HepG2 (cell line): ENCODE data around the gene NEK8. TPM values are rescaled to one million over a fixed set of nuclear protein-coding genes. Genes with fewer than 3 reads are reported as not detected.

ENCODE experiments used
- ETV5 ChIP-seq: IDR thresholded peaks from 2 replicates; pipeline ENCODE4 v1.6.1; 2018; ENCODE audit warnings: missing biosample characterization, missing genetic modification reagents, inconsistent platforms, borderline replicate concordance
- GFI1 ChIP-seq: sonication (generic); formaldehyde crosslinking; IDR thresholded peaks from 2 replicates; pipeline ENCODE4 v1.5.0; 2020; ENCODE audit warnings: missing genetic modification reagents, mild to moderate bottlenecking, borderline replicate concordance
- GPN1 ChIP-seq: sonication (generic); formaldehyde crosslinking; IDR thresholded peaks from 2 replicates; pipeline ENCODE4 v1.5.1; 2020; ENCODE audit warnings: missing genetic modification reagents, borderline replicate concordance
- HDAC1 ChIP-seq: sonication (generic); formaldehyde crosslinking; IDR thresholded peaks from 2 replicates; pipeline ENCODE4 v1.5.1; 2020; ENCODE audit warnings: mild to moderate bottlenecking, missing genetic modification reagents
- NR3C1 ChIP-seq: sonication (generic); formaldehyde crosslinking; IDR thresholded peaks from 2 replicates; pipeline ENCODE4 v1.4.0; 2020; ENCODE audit warnings: missing genetic modification reagents
- RARA ChIP-seq: IDR thresholded peaks from 2 replicates; pipeline ENCODE4 v1.6.1; 2016; ENCODE audit warnings: missing genetic modification reagents, missing compliant biosample characterization
- TARDBP ChIP-seq: sonication (generic); formaldehyde crosslinking; IDR thresholded peaks from 2 replicates; pipeline ENCODE4 v1.8.0; 2022; ENCODE audit warnings: mild to moderate bottlenecking, missing genetic modification reagents
- ZBTB20 ChIP-seq: sonication (generic); formaldehyde crosslinking; IDR thresholded peaks from 2 replicates; pipeline ENCODE4 v1.8.1; 2023; ENCODE audit warnings: missing genetic modification reagents, low read depth, mild to moderate bottlenecking, borderline replicate concordance
- ZKSCAN1 ChIP-seq: fragments of 150-350 bp; IDR thresholded peaks from 2 replicates; pipeline ENCODE4 v1.6.1; 2014; ENCODE audit warnings: low read length
- ZNF264 ChIP-seq: sonication (generic); formaldehyde crosslinking; IDR thresholded peaks from 2 replicates; pipeline ENCODE4 v1.4.0; 2020; ENCODE audit warnings: missing genetic modification reagents
- ZNF703 ChIP-seq: sonication (generic); formaldehyde crosslinking; IDR thresholded peaks from 2 replicates; pipeline ENCODE4 v1.5.1; 2020; ENCODE audit warnings: missing genetic modification reagents, mild to moderate bottlenecking, moderate library complexity, borderline replicate concordance
- ZNF772 ChIP-seq: sonication (generic); formaldehyde crosslinking; IDR thresholded peaks from 2 replicates; pipeline ENCODE4 v1.5.0; 2020; ENCODE audit warnings: mild to moderate bottlenecking, missing genetic modification reagents
- ZNF782 ChIP-seq: sonication (generic); formaldehyde crosslinking; IDR thresholded peaks from 2 replicates; pipeline ENCODE4 v1.4.0; 2020; ENCODE audit warnings: missing genetic modification reagents, mild to moderate bottlenecking, borderline replicate concordance
- polyA plus RNA-seq, 8 experiments: library from polyadenylated mRNA; depleted of rRNA in 3 of 8; stranded (reverse) in 7 of 8; unstranded in 1 of 8; fragments of >200 nt; fragmentation: Illumina TruSeq in 4 of 8; extraction: Trizol in 4 of 8; gene quantifications; 2 replicates each; pipeline versions ENCODE4 v1.2.1 to v1.2.3, GENCODE V29; 2011 to 2016; ENCODE audit warnings: low read depth in 4 of 8, missing spikeins in 1 of 8, mixed read lengths in 1 of 8; ENCODE audit not compliant: insufficient read depth in 1 of 8
- total RNA-seq, 5 experiments: library from RNA; depleted of rRNA; stranded (reverse); fragments of >200 nt; fragmentation: Illumina TruSeq; extraction: Trizol; gene quantifications; 2 replicates each; pipeline ENCODE4 v1.2.3, GENCODE V29; 2016; ENCODE audit warnings: low read depth in 1 of 5
- TF ChIP-seq, protein P1 (sequence below): sonication (generic); formaldehyde crosslinking; IDR thresholded peaks from 2 replicates; pipeline ENCODE4 v1.5.0; 2020; ENCODE audit warnings: missing genetic modification reagents
- TF ChIP-seq, protein P2 (sequence below): sonication (generic); formaldehyde crosslinking; IDR thresholded peaks from 2 replicates; pipeline ENCODE4 v1.5.0; 2020; ENCODE audit warnings: missing genetic modification reagents, mild to moderate bottlenecking, borderline replicate concordance
- TF ChIP-seq, protein P3 (sequence below): sonication (generic); formaldehyde crosslinking; IDR thresholded peaks from 2 replicates; pipeline ENCODE4 v1.9.0; 2021; ENCODE audit warnings: missing genetic modification reagents, borderline replicate concordance
- TF ChIP-seq, protein P4 (sequence below): sonication (generic); formaldehyde crosslinking; IDR thresholded peaks from 2 replicates; pipeline ENCODE4 v1.4.0; 2020; ENCODE audit warnings: missing genetic modification reagents, borderline replicate concordance
- TF ChIP-seq, protein P5 (sequence below): sonication (generic); formaldehyde crosslinking; IDR thresholded peaks from 2 replicates; pipeline ENCODE4 v1.8.1; 2023; ENCODE audit warnings: missing genetic modification reagents, inconsistent platforms, borderline replicate concordance

NEK8 gene
- total and polyA plus RNA-seq, 2 of the 13 experiments (the other 11 are each of a cell fraction or from before 2014, with no cell fraction given) = 5.8 to 13.5 TPM

DNA sequence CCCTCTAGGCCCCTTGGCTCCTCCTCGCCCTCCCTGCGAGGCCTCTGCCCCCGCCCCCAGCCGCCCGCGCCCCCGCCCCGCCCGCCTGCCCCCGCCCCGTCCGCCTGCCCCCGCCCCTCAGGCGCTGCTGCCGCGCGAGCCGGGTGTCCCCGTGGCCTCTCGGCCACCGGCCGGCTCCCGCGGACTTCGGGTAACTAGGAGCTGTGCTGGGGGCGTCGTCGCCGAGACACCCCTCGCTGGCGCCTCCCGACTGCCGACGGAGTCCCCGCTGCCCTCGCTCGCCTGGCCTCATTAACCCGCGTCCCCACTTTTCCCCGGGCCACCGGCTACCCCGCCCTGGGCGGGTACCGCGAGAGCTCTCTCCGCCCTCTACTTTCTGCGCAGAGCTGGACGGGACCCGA, 2.4 kb upstream of the NEK8 start, which contains the start of gene TLCD1 (continued):
- TF ChIP-seq, protein P1, sequence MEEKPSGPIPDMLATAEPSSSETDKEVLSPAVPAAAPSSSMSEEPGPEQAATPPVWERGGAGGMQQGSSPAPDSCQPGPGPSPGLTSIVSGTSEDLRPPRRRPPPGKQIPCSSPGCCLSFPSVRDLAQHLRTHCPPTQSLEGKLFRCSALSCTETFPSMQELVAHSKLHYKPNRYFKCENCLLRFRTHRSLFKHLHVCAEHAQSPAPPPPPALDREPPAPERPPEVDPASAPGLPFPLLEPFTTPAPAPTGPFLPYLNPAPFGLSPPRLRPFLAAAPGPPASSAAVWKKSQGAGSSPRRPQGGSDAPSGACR (CRISPR knock-in tag) = 0 out of 2 replicates have a peak, but pooled peaks have one; percentile 13
- TF ChIP-seq ZNF264 (CRISPR knock-in tag) (no peak), GPN1 (CRISPR knock-in tag) (no peak), TARDBP (CRISPR knock-in tag) (no peak), ZKSCAN1 (no peak), ETV5 (CRISPR knock-in tag) (no peak), RARA (CRISPR knock-in tag) (no peak), HDAC1 (CRISPR knock-in tag) (peak; percentile 2; the same call in 1 of the 2 replicates), ZNF782 (CRISPR knock-in tag) (no peak), ZNF772 (CRISPR knock-in tag) (peak; percentile 1; the same call in 1 of the 2 replicates), ZNF703 (CRISPR knock-in tag) (0 out of 2 replicates have a peak, but pooled peaks have one; percentile 6), NR3C1 (CRISPR knock-in tag) (no peak), GFI1 (CRISPR knock-in tag) (0 out of 2 replicates have a peak, but pooled peaks have one; percentile 2), ZBTB20 (CRISPR knock-in tag) (peak; percentile 22; the same call in 1 of the 2 replicates)
- TF ChIP-seq, protein P2, sequence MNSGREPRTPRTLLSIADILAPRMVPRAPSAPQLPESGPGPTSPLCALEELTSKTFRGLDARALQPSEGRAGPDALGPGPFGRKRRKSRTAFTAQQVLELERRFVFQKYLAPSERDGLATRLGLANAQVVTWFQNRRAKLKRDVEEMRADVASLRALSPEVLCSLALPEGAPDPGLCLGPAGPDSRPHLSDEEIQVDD (CRISPR knock-in tag) = no peak
- TF ChIP-seq, protein P3, sequence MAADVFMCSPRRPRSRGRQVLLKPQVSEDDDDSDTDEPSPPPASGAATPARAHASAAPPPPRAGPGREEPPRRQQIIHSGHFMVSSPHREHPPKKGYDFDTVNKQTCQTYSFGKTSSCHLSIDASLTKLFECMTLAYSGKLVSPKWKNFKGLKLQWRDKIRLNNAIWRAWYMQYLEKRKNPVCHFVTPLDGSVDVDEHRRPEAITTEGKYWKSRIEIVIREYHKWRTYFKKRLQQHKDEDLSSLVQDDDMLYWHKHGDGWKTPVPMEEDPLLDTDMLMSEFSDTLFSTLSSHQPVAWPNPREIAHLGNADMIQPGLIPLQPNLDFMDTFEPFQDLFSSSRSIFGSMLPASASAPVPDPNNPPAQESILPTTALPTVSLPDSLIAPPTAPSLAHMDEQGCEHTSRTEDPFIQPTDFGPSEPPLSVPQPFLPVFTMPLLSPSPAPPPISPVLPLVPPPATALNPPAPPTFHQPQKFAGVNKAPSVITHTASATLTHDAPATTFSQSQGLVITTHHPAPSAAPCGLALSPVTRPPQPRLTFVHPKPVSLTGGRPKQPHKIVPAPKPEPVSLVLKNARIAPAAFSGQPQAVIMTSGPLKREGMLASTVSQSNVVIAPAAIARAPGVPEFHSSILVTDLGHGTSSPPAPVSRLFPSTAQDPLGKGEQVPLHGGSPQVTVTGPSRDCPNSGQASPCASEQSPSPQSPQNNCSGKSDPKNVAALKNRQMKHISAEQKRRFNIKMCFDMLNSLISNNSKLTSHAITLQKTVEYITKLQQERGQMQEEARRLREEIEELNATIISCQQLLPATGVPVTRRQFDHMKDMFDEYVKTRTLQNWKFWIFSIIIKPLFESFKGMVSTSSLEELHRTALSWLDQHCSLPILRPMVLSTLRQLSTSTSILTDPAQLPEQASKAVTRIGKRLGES (CRISPR knock-in tag) = no peak
- TF ChIP-seq, protein P4, sequence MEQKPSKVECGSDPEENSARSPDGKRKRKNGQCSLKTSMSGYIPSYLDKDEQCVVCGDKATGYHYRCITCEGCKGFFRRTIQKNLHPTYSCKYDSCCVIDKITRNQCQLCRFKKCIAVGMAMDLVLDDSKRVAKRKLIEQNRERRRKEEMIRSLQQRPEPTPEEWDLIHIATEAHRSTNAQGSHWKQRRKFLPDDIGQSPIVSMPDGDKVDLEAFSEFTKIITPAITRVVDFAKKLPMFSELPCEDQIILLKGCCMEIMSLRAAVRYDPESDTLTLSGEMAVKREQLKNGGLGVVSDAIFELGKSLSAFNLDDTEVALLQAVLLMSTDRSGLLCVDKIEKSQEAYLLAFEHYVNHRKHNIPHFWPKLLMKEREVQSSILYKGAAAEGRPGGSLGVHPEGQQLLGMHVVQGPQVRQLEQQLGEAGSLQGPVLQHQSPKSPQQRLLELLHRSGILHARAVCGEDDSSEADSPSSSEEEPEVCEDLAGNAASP = no peak
- TF ChIP-seq, protein P5, sequence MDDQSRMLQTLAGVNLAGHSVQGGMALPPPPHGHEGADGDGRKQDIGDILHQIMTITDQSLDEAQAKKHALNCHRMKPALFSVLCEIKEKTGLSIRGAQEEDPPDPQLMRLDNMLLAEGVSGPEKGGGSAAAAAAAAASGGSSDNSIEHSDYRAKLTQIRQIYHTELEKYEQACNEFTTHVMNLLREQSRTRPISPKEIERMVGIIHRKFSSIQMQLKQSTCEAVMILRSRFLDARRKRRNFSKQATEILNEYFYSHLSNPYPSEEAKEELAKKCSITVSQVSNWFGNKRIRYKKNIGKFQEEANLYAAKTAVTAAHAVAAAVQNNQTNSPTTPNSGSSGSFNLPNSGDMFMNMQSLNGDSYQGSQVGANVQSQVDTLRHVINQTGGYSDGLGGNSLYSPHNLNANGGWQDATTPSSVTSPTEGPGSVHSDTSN = 0 out of 2 replicates have a peak, but pooled peaks have one; percentile 10
